Left lung (tissue), 10 donors: Measurements from ENCODE around the gene PLEKHM2. TPM values are rescaled to one million over a fixed set of nuclear protein-coding genes. Genes with fewer than 3 reads are reported as not detected.

Experiments
- ATAC-seq: fragments of 200-7000 bp; cut with Tn5 transposase; one replicate; pipeline ENCODE4 v1.9.1; 2020; ENCODE audit warnings: moderate library complexity
- DNase-seq, 4 donors: peaks; one replicate each; pipeline ENCODE4 v3.0.0-alpha.2; 2013 to 2020
- H3K27ac ChIP-seq, 2 donors: fragments of 200-600 bp; sonication (generic) in 1 of 2; one replicate each; pipeline versions ENCODE4 v1.5.0 to v1.8.0; 2020 to 2021
- H3K27me3 ChIP-seq, 2 donors: fragments of 200-600 bp; sonication (generic) in 1 of 2; one replicate each; pipeline versions ENCODE4 v1.5.0 to v1.8.0; 2020 to 2021
- H3K36me3 ChIP-seq, 2 donors: fragments of 200-600 bp; sonication (generic) in 1 of 2; one replicate each; pipeline versions ENCODE4 v1.5.0 to v1.8.0; 2020 to 2021
- H3K4me1 ChIP-seq, 2 donors: fragments of 200-600 bp; one replicate each; pipeline ENCODE4 v1.8.0; 2021
- H3K4me3 ChIP-seq, 2 donors: fragments of 200-600 bp; sonication (generic) in 1 of 2; one replicate each; pipeline versions ENCODE4 v1.5.0 to v1.8.0; 2020 to 2021; ENCODE audit warnings: mild to moderate bottlenecking in 1 of 2
- H3K9me3 ChIP-seq, 2 donors: fragments of 200-600 bp; sonication (generic) in 1 of 2; one replicate each; pipeline versions ENCODE4 v1.5.0 to v1.8.0; 2020 to 2021
- CTCF ChIP-seq, 2 donors: fragments of 200-600 bp; sonication (generic) in 1 of 2; IDR thresholded peaks; one replicate each; pipeline versions ENCODE4 v1.5.0 to v1.8.0; 2021; ENCODE audit warnings: antibody characterized with exemption in 2 of 2
- intact Hi-C, 2 donors: fragments of 100-400 bp; cut with DNase I; formaldehyde crosslinking; loops; one replicate each; pipeline versions ENCODE4 v1.11.2 to v1.14.2; 2022
- polyA plus RNA-seq, 6 donors: library from polyadenylated mRNA; unstranded; fragments of 120-200 nt; gene quantifications; one replicate each; pipeline ENCODE4 v1.2.1, GENCODE V29; 2013; ENCODE audit not compliant: insufficient read length in 6 of 6
- total RNA-seq, 2 donors: library from RNA; stranded (reverse); fragmentation: NEBNext Ultra II Directional; extraction: Animal tissue kit (Norgen Biotek cat#: 25700); gene quantifications; one replicate each; pipeline ENCODE4 v1.2.1, GENCODE V29; 2021
- donor health status: DM: no; HTN: yes; CAD: no.
- donor health status: DM: no; HTN: no; CAD: no.

The PLEKHM2 gene
- total and polyA plus RNA-seq, 8 donors: 51.5 to 86.8 (median 60.1) TPM

GRCh38 chr1:15700508-15700907 lies 16.4 kb downstream of the PLEKHM2 start:
- no peak for TF ChIP-seq CTCF (IDR thresholded peaks at IDR 0.05)
- H3K4me1 ChIP-seq: peaks cover 34 to 77% of the 10 kb centered on the region in 2 donors
- intact Hi-C loops: no loop called here

GRCh38 chr1:15701784-15702183 lies 17.7 kb downstream of the PLEKHM2 start:
- no peak for TF ChIP-seq CTCF (IDR thresholded peaks at IDR 0.05)
- H3K4me3 ChIP-seq: no peak overlapping the region
- ATAC-seq: no peak

More at GRCh38 chr1:15700508-15700907, 16.4 kb downstream of the PLEKHM2 start:
- peak in 2 of 4 donors; percentile 47 to 51 for DNase-seq
- Histone ChIP-seq H3K27me3 (no peaks in the 10 kb centered on the region), H3K36me3 (peaks cover 0 to under 1% of the 10 kb centered on the region in 2 donors), H3K27ac (no peak overlapping the region), H3K9me3 (no peaks in the 10 kb centered on the region), H3K4me3 (no peak overlapping the region)
- ATAC-seq: peak; percentile 68

GRCh38 chr1:15702722-15703550 lies 18.8 kb downstream of the PLEKHM2 start:
- DNase-seq: no peak
- intact Hi-C loops: no loop called here
- peak; percentile 42 for ATAC-seq
- Histone ChIP-seq H3K27me3 (no peaks in the 10 kb centered on the region), H3K36me3 (peaks cover 0 to 8% of the 10 kb centered on the region in 2 donors), H3K4me3 (no peak overlapping the region), H3K27ac (peak overlapping the region; percentile 70 to 88), H3K9me3 (no peaks in the 10 kb centered on the region), H3K4me1 (peaks cover 32 to 67% of the 10 kb centered on the region in 2 donors)
- TF ChIP-seq CTCF (IDR thresholded peaks at IDR 0.05): no peak

More at GRCh38 chr1:15701784-15702183, 17.7 kb downstream of the PLEKHM2 start:
- Histone ChIP-seq H3K36me3 (peaks cover 0 to 8% of the 10 kb centered on the region in 2 donors), H3K27ac (no peak overlapping the region), H3K9me3 (no peaks in the 10 kb centered on the region), H3K27me3 (no peaks in the 10 kb centered on the region), H3K4me1 (peaks cover 36 to 69% of the 10 kb centered on the region in 2 donors)
- DNase-seq: no peak
- intact Hi-C loops: no loop called here

- H3K27me3 ChIP-seq: no peaks in the 10 kb centered on the region
- ATAC-seq (peak; percentile 87), DNase-seq (peak in 3 of 4 donors; percentile 78 to 81 (median 81))
- no peak for TF ChIP-seq CTCF (IDR thresholded peaks at IDR 0.05)
- no peak overlapping the region for H3K4me3 ChIP-seq
- H3K36me3 ChIP-seq: peaks cover 0 to 8% of the 10 kb centered on the region in 2 donors
- H3K4me1 ChIP-seq: peaks cover 32 to 64% of the 10 kb centered on the region in 2 donors
- peak overlapping the region; percentile 70 to 88 for H3K27ac ChIP-seq
- no peaks in the 10 kb centered on the region for H3K9me3 ChIP-seq
- intact Hi-C loops: no loop called here
Observed at GRCh38 chr1:15703562-15703961, 19.4 kb downstream of the PLEKHM2 start.

GRCh38 chr1:15704526-15705183 lies 20.5 kb downstream of the PLEKHM2 start:
- H3K4me3 ChIP-seq: no peak overlapping the region
- ATAC-seq (no peak), DNase-seq (peak in 1 of 4 donors; percentile 45)
- peaks cover 0 to 8% of the 10 kb centered on the region in 2 donors for H3K36me3 ChIP-seq
- peaks cover 32 to 63% of the 10 kb centered on the region in 2 donors for H3K4me1 ChIP-seq
- H3K27me3 ChIP-seq: no peaks in the 10 kb centered on the region
- peak overlapping the region; percentile 70 to 88 for H3K27ac ChIP-seq
- TF ChIP-seq CTCF (IDR thresholded peaks at IDR 0.05): no peak
- intact Hi-C loops: no loop called here
- H3K9me3 ChIP-seq: no peaks in the 10 kb centered on the region
